Measurements from ENCODE around the gene ZNF280C.
"Not testable (repeated sequence)": the region's sequence is repeated elsewhere in the genome, so short reads cannot be mapped to it uniquely, and the experiment has no call there.

The ZNF280C gene, protein sequence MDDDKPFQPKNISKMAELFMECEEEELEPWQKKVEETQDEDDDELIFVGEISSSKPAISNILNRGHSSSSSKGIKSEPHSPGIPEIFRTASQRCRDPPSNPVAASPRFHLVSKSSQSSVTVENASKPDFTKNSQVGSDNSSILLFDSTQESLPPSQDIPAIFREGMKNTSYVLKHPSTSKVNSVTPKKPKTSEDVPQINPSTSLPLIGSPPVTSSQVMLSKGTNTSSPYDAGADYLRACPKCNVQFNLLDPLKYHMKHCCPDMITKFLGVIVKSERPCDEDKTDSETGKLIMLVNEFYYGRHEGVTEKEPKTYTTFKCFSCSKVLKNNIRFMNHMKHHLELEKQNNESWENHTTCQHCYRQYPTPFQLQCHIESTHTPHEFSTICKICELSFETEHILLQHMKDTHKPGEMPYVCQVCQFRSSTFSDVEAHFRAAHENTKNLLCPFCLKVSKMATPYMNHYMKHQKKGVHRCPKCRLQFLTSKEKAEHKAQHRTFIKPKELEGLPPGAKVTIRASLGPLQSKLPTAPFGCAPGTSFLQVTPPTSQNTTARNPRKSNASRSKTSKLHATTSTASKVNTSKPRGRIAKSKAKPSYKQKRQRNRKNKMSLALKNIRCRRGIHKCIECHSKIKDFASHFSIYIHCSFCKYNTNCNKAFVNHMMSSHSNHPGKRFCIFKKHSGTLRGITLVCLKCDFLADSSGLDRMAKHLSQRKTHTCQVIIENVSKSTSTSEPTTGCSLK

DNA sequence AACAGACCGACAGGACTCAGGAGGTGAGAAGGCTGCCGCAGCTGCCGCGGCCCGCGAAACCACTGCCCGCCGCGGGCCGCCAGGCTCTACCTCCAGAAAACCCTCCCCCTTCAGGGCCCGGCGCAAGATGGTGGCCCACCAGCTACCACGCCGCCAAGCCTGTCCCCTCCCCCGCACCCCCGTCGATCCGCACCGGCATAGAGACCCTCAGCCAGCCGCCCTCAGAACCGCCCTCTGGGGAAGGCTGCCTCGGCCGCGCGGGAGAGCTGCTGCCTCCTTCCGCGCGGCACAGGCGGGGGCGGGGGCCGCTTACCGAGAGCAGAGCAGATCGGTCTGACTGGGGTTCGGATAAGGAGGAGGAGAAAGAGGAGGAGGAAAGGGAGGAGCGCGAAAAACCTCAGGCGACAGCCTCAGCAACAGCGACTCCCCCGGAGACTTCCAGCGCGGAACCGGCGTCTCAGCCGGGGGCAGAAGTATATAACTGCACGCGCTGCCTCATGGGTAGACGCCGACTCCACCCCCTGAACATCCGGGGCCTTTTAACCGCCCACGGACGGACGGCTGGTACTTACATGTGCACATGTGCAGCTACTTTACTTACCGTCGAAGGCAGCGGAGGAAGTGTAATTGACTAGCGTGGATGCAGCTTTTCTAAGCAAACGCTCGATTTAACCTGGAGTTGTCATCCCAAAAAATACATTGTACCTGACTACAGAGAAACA lies at the start of gene ZNF280C:
Gene ZNF280C, minus strand, starts transcription at position 451 of the 722 bp plus-strand sequence. CDS start 8,450 bp downstream, outside the sequence.
- DNase-seq = peak; percentile 93

DNA sequence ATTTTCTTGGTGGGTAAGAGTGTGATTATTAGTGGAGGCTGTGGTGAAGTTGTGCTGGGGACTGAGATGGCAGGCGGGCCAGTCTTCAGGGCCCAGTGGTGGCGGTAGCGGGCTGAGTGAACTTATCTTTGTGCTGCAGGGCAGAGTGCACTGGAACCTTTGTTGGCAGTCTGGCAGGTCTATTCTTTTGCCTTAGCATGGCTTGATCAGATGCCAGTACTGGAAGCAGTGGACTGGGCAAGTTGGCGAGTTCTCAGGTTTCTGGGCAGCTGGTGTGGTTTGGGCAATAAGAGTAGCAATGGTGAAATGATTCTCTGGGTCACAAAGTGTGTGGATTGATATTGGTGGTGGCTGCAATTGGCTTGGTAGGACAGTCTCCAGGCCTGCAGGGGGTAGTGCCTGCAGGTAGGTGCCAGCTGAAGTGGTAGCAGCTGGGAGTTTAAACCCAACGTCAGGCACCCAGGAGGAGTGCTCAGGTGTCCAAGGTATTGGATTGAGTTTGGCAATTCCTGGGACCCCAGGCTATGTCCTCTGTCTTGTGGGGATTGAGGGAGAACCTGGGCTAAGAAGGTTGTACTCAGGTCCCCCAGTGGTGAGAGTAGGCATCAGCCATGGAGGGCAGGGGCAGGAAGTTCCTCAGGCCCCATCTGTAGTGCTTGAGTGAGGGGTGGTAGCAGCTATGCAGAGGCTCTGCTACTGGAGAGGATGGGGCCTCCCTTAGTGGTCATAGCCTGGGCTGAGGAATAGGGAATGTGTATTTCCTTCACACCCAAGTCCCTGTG lies 36.1 kb upstream of the ZNF280C start:
- no peak for DNase-seq

DNA sequence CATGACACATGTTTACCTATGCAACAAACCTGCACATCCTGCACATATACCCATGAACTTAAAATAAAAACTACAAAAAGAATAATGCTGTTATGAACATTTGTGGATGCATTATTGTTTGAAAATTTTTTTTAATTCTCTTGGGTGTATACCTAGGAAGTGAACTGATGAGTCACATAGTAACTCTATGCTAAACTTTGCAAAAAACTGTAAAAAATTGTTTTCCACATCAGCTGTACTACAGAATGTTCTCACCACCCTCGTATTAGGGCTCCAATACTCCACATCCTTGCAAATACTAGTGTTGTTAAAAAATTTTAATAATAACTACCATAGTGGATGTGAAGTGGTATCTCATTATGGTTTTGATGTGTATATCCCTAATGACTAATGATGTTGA lies 33.3 kb upstream of the ZNF280C start:
- no peak for DNase-seq

DNA sequence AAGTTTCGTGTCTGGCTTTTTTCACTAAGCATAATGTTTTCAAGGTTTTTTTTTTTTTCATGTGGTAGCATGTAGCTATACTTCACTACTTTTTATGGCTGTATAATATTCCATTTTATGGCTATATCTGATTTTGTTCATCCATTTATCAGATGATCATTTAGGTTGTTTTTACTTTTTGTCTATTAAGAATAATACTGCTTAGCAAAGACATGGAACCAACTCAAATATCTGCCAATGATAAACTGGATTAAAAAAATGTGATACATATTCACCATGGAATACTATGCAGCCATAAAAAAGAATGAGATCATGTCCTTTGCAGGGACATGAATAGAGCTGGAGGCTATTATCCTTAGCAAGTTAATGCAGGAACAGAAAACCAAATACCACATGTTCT lies 32.7 kb upstream of the ZNF280C start:
- no peak for DNase-seq

GRCh38 chrX:130300010-130300282 lies 31.2 kb upstream of the ZNF280C start:
- no peak for DNase-seq

GRCh38 chrX:130299279-130300009 lies 30.7 kb upstream of the ZNF280C start:
- DNase-seq = no peak

DNA sequence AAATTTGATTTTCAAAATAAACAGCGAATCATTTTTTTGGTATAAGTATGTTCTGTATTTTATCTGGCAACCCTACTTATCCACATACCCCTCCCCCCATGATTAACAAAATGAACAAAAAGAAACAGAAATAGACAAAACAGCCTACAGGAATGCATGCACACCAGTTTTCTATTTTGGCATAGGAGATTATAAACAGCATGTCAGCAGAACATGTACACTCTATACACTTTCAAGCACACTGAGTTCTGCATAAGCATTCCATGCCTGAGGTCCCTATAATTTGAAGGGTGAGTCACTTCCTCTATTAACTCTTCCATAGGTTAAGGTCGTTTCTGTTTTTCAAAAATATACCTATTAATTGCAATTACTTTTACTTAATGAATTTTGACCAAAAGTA lies 28.0 kb upstream of the ZNF280C start:
- DNase-seq = no peak

GRCh38 chrX:130296297-130296678 lies 27.6 kb upstream of the ZNF280C start:
- no peak for DNase-seq

- DNase-seq = no peak
These were observed 27.0 kb upstream of the ZNF280C start for GRCh38 chrX:130295519-130296296.

- no peak for DNase-seq
These were observed 18.5 kb upstream of the ZNF280C start for GRCh38 chrX:130287071-130287770.

- DNase-seq = no peak
These were observed 17.0 kb upstream of the ZNF280C start for GRCh38 chrX:130285710-130286109.

GRCh38 chrX:130285069-130285620 lies 16.4 kb upstream of the ZNF280C start:
- no peak for DNase-seq

- no peak for DNase-seq
These were observed 13.5 kb upstream of the ZNF280C start for GRCh38 chrX:130282151-130282550.

DNA sequence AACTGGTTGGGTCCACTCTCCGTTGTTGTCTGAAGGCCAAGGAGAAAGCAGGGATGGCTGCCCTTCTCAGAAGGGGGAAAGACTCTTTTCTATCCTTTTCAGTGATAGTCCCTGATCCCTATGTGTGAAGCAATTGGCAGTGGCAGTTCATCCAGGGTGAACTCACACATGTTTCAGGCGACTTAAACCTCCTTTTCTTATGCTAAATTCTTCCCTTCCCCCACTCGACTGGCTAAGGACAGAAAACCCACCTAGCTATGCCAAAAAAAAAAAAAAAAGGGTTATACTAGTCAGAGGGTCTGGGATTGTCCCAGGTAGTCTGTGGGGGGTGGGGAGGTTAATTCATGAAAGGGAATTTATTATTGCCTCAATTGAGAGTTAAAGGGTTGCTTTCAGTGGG lies 12.2 kb upstream of the ZNF280C start:
- DNase-seq = no peak

- not testable (repeated sequence) for DNase-seq
These were observed 3.6 kb upstream of the ZNF280C start for GRCh38 chrX:130272253-130272652.

GRCh38 chrX:130269391-130269790 lies 692 bp upstream of the ZNF280C start:
- not testable (repeated sequence) for DNase-seq

GRCh38 chrX:130267956-130268448 lies 697 bp downstream of the ZNF280C start:
- no peak for DNase-seq

- DNase-seq = no peak
These were observed 4.1 kb downstream of the ZNF280C start for GRCh38 chrX:130264573-130264972.

DNA sequence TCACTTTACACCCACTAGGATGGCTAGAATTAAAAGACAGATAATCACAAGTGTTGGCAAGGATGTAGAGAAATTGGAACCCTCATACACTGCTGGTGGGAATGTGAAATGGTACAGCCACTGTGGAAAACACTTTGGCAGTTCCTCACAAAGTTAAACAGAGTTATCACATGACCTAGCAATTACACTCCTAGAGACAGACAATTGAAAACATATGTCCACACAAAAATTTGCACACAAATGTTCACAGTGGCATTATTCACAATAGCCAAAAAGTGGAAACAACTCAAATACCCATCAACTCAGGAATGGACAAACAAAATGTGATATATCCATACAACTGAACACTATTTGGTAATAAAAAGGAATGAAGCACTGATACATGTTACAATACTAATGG lies 5.7 kb downstream of the ZNF280C start:
- DNase-seq = no peak

GRCh38 chrX:130262231-130262630 lies 6.5 kb downstream of the ZNF280C start:
- no peak for DNase-seq
